MCF 10A (cell line): ENCODE data around the gene SOS1. TPM values are rescaled to one million over a fixed set of nuclear protein-coding genes. Genes with fewer than 3 reads are reported as not detected.

Experiments
- BruUV-seq: library from RNA; stranded (reverse); fragments of 400-500 nt; replicated peaks from 2 replicates; lab custom pipeline; 2021; lab: Mats Ljungman, UMichigan
- CTCF ChIA-PET: fragments of 300-600 bp; sonication (Branson Sonifier 250); formaldehyde crosslinking; extraction: SDS; loops from one replicate; lab custom pipeline; 2021; ENCODE audit warnings: antibody characterized with exemption, inconsistent platforms; lab: Yijun Ruan, JAX
- POLR2A ChIA-PET: fragments of 300-600, 350-650 bp; sonication (Branson Sonifier 250); formaldehyde crosslinking; extraction: SDS; loops from one replicate; lab custom pipeline; 2020; ENCODE audit warnings: antibody characterized with exemption, inconsistent platforms; lab: Yijun Ruan, JAX
- DNase-seq: peaks from one replicate; pipeline ENCODE4 v3.0.0-alpha.2; 2018; ENCODE audit not compliant: unreplicated experiment
- H3K27ac Mint-ChIP-seq: one replicate; pipeline ENCODE4 v1.8.0; 2022; ENCODE audit warnings: mild to moderate bottlenecking, low read depth, mixed read lengths; ENCODE audit not compliant: unreplicated experiment
- H3K27me3 Mint-ChIP-seq: one replicate; pipeline ENCODE4 v1.8.0; 2022; ENCODE audit warnings: mixed read lengths; ENCODE audit not compliant: insufficient read depth, unreplicated experiment
- H3K36me3 Mint-ChIP-seq: one replicate; pipeline ENCODE4 v1.8.0; 2022; ENCODE audit warnings: mild to moderate bottlenecking, moderate library complexity, mixed read lengths; ENCODE audit not compliant: insufficient read depth, unreplicated experiment
- H3K4me1 Mint-ChIP-seq: one replicate; pipeline ENCODE4 v1.8.0; 2022; ENCODE audit warnings: mixed read lengths; ENCODE audit not compliant: insufficient read depth, unreplicated experiment
- H3K4me3 Mint-ChIP-seq: one replicate; pipeline ENCODE4 v1.8.0; 2022; ENCODE audit warnings: mild to moderate bottlenecking, moderate library complexity, mixed read lengths; ENCODE audit not compliant: unreplicated experiment
- H3K9me3 Mint-ChIP-seq: one replicate; pipeline ENCODE4 v1.8.0; 2022; ENCODE audit warnings: mixed read lengths; ENCODE audit not compliant: unreplicated experiment
- intact Hi-C: fragments of 100-400 bp; cut with micrococcal nuclease; formaldehyde crosslinking; loops from 2 replicates; pipeline ENCODE4 v1.14.1; 2022
- total RNA-seq: library from RNA; stranded (reverse); gene quantifications from 2 replicates; pipeline ENCODE4 v1.2.3, GENCODE V29; 2022
- TF ChIP-seq, protein P1 (sequence below): fragments of 200-600 bp; IDR thresholded peaks from one replicate; pipeline ENCODE4 v1.8.0; 2022; ENCODE audit warnings: antibody characterized with exemption, mild to moderate bottlenecking; ENCODE audit not compliant: unreplicated experiment

SOS1 gene
- total RNA-seq, 1 experiment from 2014 or later = 18.5 TPM

DNA sequence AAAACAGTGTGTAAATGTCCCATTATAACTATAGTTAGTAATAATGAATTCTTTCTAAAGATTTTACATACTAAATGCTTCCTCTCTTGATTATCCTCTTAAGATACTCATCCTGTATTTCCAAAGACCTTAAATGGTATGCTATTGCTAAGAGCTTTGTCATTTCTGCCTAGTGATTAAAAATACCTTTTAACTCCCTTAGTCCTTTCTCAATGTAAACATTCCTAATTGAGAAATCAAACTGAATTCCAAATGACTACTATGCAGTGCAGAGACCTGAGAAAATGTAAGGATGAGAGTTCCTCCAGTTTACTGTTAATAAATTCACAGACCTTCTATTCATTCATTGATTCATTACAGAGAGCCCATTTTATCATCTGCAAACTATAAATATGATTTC is 86.9 kb downstream of the SOS1 start:
- peak; percentile 18 for DNase-seq
- Mint-ChIP-seq H3K4me1 (no peaks in the 10 kb centered on the region), H3K36me3 (peaks cover 11% of the 10 kb centered on the region), H3K9me3 (no peaks in the 10 kb centered on the region), H3K27me3 (no peaks in the 10 kb centered on the region), H3K27ac (no peak overlapping the region), H3K4me3 (no peak overlapping the region)
- intact Hi-C loops = no loop called here
- CTCF ChIA-PET = interaction anchor here (0.6 to 0.9 kb wide), 2 partner anchors 27 to 87 kb away, joined by 3 read pairs; no protein-coding TSS in a partner anchor
- BruUV-seq = no TSS peak
- POLR2A ChIA-PET = no interaction called here
- TF ChIP-seq, protein P1, sequence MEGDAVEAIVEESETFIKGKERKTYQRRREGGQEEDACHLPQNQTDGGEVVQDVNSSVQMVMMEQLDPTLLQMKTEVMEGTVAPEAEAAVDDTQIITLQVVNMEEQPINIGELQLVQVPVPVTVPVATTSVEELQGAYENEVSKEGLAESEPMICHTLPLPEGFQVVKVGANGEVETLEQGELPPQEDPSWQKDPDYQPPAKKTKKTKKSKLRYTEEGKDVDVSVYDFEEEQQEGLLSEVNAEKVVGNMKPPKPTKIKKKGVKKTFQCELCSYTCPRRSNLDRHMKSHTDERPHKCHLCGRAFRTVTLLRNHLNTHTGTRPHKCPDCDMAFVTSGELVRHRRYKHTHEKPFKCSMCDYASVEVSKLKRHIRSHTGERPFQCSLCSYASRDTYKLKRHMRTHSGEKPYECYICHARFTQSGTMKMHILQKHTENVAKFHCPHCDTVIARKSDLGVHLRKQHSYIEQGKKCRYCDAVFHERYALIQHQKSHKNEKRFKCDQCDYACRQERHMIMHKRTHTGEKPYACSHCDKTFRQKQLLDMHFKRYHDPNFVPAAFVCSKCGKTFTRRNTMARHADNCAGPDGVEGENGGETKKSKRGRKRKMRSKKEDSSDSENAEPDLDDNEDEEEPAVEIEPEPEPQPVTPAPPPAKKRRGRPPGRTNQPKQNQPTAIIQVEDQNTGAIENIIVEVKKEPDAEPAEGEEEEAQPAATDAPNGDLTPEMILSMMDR = no peak

DNA sequence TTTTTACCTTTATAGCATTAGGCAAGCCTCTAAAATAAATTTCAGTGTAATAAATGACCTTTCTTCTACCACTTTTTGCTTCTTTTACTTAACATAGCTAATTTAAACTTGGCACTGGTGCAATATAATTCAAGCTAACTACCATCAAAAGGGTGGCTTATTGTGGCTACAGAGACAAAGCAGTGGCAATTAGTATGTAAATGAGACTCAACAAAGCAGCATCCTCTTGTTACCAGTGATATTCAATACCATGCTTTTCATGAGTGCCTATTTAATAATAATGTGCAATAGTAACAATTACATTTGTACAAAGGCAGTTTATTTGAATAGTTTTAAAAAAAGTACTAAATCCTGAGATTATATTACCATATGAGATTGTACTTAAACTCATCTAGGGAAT is 93.4 kb downstream of the SOS1 start:
- ChIA-PET POLR2A (no interaction called here), CTCF (interaction anchor here (1.3 kb wide), 1 partner anchor 203 kb away, joined by 4 read pairs; no protein-coding TSS in a partner anchor)
- H3K4me3 Mint-ChIP-seq = no peak overlapping the region
- H3K36me3 Mint-ChIP-seq = no peaks in the 10 kb centered on the region
- no peaks in the 10 kb centered on the region for H3K27me3 Mint-ChIP-seq
- intact Hi-C loops = no loop called here
- H3K4me1 Mint-ChIP-seq = no peaks in the 10 kb centered on the region
- DNase-seq = no peak
- BruUV-seq = no TSS peak
- H3K9me3 Mint-ChIP-seq = no peaks in the 10 kb centered on the region
- TF ChIP-seq, protein P1 = no peak
- H3K27ac Mint-ChIP-seq = no peak overlapping the region

DNA sequence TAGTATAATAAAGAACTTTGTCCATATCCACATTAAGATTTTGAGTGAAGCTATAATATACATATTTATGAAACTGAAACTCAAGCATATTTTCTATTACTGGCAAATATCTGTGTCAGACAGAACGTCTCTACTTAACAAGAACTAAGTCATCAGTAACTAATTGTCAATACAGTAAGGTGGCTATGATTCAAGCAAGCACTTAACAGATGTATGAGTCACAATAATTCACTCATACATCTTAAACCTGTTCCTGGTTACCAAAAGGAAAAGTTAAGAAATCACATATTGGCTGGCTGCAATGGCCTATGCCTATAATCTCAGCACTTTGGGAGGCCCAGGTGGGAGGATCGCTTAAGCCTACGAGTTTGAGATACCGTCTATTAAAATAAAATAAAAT is 96.0 kb downstream of the SOS1 start:
- Mint-ChIP-seq H3K27me3 (no peaks in the 10 kb centered on the region), H3K27ac (no peak overlapping the region), H3K36me3 (no peaks in the 10 kb centered on the region), H3K9me3 (no peaks in the 10 kb centered on the region), H3K4me1 (no peaks in the 10 kb centered on the region), H3K4me3 (no peak overlapping the region)
- intact Hi-C loops = no loop called here
- no TSS peak for BruUV-seq
- TF ChIP-seq, protein P1 = no peak
- POLR2A ChIA-PET = interaction anchor here (1.0 kb wide), 1 partner anchor 27 kb away, joined by 5 read pairs; no protein-coding TSS in a partner anchor
- CTCF ChIA-PET = interaction anchor here (0.7 to 0.8 kb wide), 2 partner anchors 186 to 242 kb away, joined by 3 to 4 read pairs; no protein-coding TSS in a partner anchor
- peak; percentile 26 for DNase-seq

DNA sequence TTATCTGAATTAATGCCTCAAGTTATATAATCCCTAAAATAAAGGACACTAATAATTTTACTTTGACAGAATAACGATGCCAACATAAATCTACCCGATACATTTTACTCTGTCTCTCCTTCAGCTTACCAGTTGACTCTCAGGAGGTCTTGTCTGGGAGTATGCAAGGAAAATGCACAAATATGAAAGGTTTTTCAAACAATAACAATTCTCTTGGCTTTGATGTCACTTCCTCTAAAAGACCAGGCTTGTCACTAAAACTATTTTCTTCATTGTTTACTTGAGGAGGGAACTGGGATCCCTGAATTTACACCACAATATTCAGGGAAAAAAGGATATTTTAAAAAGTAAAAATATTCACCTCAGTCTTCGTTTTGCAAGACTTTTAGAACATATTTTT is 97.2 kb downstream of the SOS1 start:
- no peak overlapping the region for H3K4me3 Mint-ChIP-seq
- no TSS peak for BruUV-seq
- H3K27ac Mint-ChIP-seq = no peak overlapping the region
- ChIA-PET POLR2A (no interaction called here), CTCF (no interaction called here)
- no peaks in the 10 kb centered on the region for H3K4me1 Mint-ChIP-seq
- intact Hi-C loops = no loop called here
- H3K36me3 Mint-ChIP-seq = peaks cover 5% of the 10 kb centered on the region
- no peak for DNase-seq
- TF ChIP-seq, protein P1 = no peak
- no peaks in the 10 kb centered on the region for H3K27me3 Mint-ChIP-seq
- H3K9me3 Mint-ChIP-seq = no peaks in the 10 kb centered on the region
